ENCODE measurements around the gene ABTB1.

The ABTB1 gene

DNA sequence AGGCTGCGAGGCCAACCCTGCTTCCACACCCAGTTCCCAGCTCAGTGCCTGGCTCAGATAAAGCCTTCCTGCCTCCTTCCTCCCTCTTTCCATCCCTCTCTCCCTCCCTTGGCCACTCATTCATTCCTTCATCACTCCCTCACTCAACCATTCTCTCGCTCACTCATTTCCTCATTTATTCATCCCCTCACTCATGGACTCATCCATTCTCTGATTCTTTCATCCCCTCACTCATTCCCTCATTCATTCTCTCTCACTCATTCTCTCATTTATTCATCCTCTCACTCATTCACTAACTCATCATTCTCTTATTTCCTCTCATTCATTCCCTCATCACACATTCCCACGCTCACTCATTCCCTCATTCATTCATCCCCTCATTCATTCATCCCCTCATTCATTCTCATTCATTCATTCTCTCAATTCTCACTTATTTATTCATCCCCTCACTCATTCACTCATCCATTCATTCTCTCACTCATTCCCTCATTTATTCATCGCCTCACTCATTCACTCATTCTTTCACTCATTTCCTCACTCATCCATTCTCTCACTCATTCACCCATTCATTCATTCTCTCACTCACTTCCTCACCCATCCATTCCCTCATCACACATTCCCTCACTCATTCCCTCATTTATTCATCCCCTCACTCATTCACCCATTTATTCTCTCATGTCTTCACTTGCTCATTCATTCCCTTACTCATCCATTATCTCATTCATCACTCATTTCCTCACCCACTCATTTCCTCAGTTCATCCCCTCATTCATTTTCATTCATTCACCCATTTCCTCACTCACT, 13.2 kb downstream of the ABTB1 start:
- no peaks in the 10 kb centered on the region for H3K4me1 ChIP-seq (ENCODE audit: control insufficient read depth, insufficient read depth, low read length)
- H3K9ac ChIP-seq (ENCODE audit: low read length), result no peak overlapping the region
- H3K9me3 ChIP-seq (ENCODE audit: control insufficient read depth, low read length), result no peaks in the 10 kb centered on the region
- no peak overlapping the region for H3K4me3 ChIP-seq (ENCODE audit: low read length)
- H3K36me3 ChIP-seq (ENCODE audit: control insufficient read depth, insufficient read depth, low read length), result no peaks in the 10 kb centered on the region
- no peaks in the 10 kb centered on the region for H3K27me3 ChIP-seq (ENCODE audit: control insufficient read depth, insufficient read depth, low read length)

DNA sequence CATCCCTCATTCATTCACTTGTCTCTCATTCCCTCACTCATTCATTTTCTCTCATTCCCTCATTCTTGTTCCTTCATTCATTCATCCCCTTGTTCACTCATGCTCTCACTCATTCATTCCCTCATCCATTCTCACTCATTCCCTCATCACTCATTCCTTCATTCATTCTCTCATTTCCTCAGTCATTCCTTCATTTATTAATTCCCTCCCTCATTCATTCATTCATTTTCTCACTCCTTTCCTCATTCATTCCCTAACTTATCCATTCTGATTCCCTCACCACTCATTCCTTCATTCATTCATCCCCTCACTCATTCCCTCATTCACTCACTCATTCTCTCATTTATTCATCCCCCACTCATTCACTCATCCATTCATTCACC, 13.8 kb downstream of the ABTB1 start:
- Histone ChIP-seq H3K36me3 (ENCODE audit: control insufficient read depth, insufficient read depth, low read length) (no peaks in the 10 kb centered on the region), H3K4me1 (ENCODE audit: control insufficient read depth, insufficient read depth, low read length) (no peaks in the 10 kb centered on the region), H3K9me3 (ENCODE audit: control insufficient read depth, low read length) (no peaks in the 10 kb centered on the region), H3K27me3 (ENCODE audit: control insufficient read depth, insufficient read depth, low read length) (no peaks in the 10 kb centered on the region), H3K4me3 (ENCODE audit: low read length) (no peak overlapping the region), H3K9ac (ENCODE audit: low read length) (no peak overlapping the region)

DNA sequence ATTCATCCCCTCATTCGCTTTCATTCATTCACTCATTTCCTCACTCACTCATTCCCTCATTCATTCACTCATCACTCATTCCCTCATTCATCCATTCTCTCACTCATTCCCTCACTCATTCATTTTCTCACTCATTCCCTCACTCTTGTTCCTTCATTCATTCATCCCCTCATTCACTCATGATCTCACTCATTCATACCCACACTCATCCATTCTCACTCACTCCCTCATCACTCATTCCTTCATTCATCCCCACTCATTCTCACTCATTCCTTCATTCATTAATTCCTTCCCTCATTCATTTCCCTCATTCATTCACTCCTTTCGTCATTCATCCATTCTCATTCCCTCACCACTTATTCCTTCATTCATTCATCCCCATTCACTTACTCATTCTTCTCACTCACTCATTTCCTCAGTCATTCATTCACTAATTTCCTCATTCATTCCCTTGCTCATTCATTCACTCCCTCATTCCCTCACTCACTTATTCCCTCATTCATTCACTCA, 14.5 kb downstream of the ABTB1 start:
- H3K27me3 ChIP-seq (ENCODE audit: control insufficient read depth, insufficient read depth, low read length), result no peaks in the 10 kb centered on the region
- H3K9me3 ChIP-seq (ENCODE audit: control insufficient read depth, low read length), result no peaks in the 10 kb centered on the region
- no peak overlapping the region for H3K4me3 ChIP-seq (ENCODE audit: low read length)
- no peaks in the 10 kb centered on the region for H3K36me3 ChIP-seq (ENCODE audit: control insufficient read depth, insufficient read depth, low read length)
- no peaks in the 10 kb centered on the region for H3K4me1 ChIP-seq (ENCODE audit: control insufficient read depth, insufficient read depth, low read length)
- no peak overlapping the region for H3K9ac ChIP-seq (ENCODE audit: low read length)

DNA sequence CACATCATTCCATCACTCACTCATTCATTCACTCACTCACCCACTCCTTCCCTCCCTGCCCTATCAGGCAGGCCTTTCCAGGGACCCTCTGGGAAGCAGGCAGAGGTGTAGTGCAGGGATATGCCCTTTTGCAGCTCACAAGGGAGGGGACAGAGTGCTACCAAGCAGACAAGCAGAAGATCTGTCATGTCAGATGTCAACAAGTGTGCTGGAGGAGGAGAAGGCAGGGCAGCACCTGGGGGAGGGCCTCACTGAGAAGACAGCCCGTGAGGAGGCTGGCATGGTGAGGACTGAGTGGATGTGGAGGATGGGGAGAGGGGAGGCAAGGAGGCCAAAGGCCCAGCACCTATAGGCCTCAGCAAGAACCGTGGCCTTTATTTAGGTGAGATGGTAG, 15.3 kb downstream of the ABTB1 start:
- no peak overlapping the region for H3K4me3 ChIP-seq (ENCODE audit: low read length)
- H3K9ac ChIP-seq (ENCODE audit: low read length), result no peak overlapping the region
- H3K27me3 ChIP-seq (ENCODE audit: control insufficient read depth, insufficient read depth, low read length), result no peaks in the 10 kb centered on the region
- no peaks in the 10 kb centered on the region for H3K4me1 ChIP-seq (ENCODE audit: control insufficient read depth, insufficient read depth, low read length)
- H3K36me3 ChIP-seq (ENCODE audit: control insufficient read depth, insufficient read depth, low read length), result peaks cover 3% of the 10 kb centered on the region
- no peaks in the 10 kb centered on the region for H3K9me3 ChIP-seq (ENCODE audit: control insufficient read depth, low read length)

DNA sequence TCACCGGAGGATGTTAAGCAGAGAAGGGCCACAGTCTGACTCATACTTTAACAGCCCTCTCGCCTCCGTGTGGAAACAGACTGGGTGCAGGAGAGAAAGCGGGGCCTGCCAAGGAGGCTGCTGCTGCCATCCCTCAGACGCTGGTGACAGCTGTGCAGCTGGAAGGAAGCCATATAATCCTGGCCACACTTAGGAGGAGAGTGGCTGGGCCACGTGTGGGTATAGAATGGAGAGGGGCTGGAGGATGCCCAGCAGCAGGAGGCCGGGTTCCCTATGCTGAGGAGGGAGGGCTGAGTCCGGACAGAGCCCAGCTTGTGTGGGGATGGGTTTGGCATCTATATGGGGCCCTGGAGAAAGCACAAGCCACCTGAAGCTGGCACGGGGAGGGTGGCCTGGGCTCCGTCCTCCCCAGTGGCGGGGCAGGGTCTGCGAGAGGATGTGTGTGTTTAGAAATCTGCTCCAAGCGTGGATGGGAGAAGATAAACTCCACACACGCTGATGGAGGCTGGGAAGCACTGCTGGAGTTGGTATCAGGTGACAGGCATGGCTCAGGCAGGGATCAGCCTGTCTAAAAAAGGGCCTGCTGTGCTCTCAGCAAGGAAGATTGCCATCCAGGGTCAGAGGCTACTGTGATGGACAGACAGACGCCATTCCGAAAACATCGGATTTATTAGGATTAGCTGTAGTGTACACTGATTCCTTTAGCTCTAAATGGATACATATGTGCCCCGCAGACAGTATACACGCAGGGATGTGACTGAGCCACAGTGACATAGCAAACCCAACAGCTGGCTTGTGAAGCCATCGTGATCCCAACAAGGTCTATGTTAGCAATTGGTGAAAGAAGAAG, 15.9 kb downstream of the ABTB1 start:
- Histone ChIP-seq H3K27me3 (ENCODE audit: control insufficient read depth, insufficient read depth, low read length) (no peaks in the 10 kb centered on the region), H3K9ac (ENCODE audit: low read length) (no peak overlapping the region), H3K9me3 (ENCODE audit: control insufficient read depth, low read length) (no peaks in the 10 kb centered on the region), H3K4me1 (ENCODE audit: control insufficient read depth, insufficient read depth, low read length) (no peaks in the 10 kb centered on the region), H3K36me3 (ENCODE audit: control insufficient read depth, insufficient read depth, low read length) (peaks cover 5% of the 10 kb centered on the region), H3K4me3 (ENCODE audit: low read length) (no peak overlapping the region)

DNA sequence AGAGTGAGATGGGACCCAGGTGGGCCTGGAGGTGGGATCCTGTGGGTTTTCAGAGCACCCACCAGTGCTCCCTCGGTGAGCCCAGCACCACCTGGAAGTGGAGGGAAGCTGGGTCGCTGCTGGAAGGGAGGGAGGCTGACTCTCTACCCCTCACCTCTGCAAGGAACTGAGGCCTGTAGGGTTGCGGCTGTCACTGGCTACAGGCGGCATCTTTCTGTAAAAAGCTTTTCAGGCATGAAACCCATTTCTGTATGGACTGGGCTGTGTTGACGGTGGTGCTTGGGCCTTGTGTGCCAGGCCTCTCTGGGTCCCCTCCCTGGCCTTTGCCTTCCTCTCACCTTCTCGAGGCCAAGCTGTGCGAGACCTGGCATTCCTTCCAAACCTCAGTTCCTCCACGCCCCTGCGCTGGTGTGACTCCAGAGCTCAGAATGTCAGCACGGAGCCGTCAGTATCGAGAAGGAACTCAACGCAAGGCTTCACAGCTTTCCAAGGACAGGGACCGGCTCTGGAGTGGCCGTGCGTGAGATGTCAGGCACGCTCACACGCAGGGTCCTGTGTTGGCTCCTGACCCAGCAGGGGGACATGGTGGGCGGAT, 16.6 kb downstream of the ABTB1 start:
- no peak overlapping the region for H3K4me3 ChIP-seq (ENCODE audit: low read length)
- H3K27me3 ChIP-seq (ENCODE audit: control insufficient read depth, insufficient read depth, low read length), result no peaks in the 10 kb centered on the region
- H3K9me3 ChIP-seq (ENCODE audit: control insufficient read depth, low read length), result no peaks in the 10 kb centered on the region
- peaks cover 5% of the 10 kb centered on the region for H3K36me3 ChIP-seq (ENCODE audit: control insufficient read depth, insufficient read depth, low read length)
- no peaks in the 10 kb centered on the region for H3K4me1 ChIP-seq (ENCODE audit: control insufficient read depth, insufficient read depth, low read length)
- no peak overlapping the region for H3K9ac ChIP-seq (ENCODE audit: low read length)

DNA sequence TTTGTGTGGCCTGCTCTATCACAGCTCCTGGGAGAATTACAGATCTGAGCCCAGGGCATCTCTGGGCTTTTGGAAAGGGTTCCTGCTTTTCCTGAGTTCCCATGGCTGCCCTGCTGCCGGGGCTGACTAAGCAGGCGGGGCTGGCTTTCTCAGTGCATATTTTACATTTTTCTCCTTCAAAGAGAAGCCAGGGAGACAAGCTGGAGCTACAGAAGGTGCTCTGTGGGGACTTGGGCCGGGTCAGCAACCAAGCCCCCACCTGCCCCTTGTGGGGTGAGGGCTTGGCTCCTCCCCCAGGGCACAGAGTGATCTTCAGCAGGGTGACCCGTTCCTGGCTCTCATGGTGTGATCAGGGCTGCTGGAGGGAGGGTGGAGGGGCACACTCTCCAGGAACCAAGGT, 17.4 kb downstream of the ABTB1 start:
- Histone ChIP-seq H3K4me1 (ENCODE audit: control insufficient read depth, insufficient read depth, low read length) (no peaks in the 10 kb centered on the region), H3K27me3 (ENCODE audit: control insufficient read depth, insufficient read depth, low read length) (no peaks in the 10 kb centered on the region), H3K9ac (ENCODE audit: low read length) (no peak overlapping the region), H3K36me3 (ENCODE audit: control insufficient read depth, insufficient read depth, low read length) (peaks cover 8% of the 10 kb centered on the region), H3K9me3 (ENCODE audit: control insufficient read depth, low read length) (no peaks in the 10 kb centered on the region), H3K4me3 (ENCODE audit: low read length) (no peak overlapping the region)

DNA sequence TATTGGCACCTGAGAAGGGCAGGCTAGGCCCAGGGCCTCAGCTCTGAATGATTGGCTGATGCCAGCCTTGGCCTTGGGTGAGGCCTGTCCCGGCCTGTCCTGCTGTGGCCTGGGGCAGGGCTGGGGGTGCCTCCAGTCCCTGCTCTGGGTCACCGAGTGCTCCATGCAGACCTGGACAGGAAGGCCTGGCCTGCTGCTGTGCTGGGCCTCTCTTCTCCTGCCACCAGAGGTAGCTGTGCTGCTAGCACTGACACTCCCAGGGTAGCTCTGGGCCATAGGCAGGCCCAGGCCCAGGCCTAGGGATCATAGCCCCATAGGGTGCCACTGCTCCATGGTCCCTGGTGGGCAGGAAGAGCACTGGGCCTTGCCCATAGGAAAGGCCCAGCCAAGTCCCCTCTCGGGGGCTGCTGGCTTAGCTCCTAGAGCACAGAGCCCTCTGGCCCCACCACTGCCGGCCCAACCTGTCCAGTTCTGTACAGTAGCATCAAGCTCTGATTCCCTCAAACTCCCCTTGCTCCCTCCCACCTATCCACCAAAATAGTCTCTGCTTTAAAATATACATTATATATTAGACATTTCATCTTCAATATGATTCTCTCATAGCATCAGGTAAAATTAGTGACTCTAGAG, 18.2 kb downstream of the ABTB1 start:
- Histone ChIP-seq H3K27me3 (ENCODE audit: control insufficient read depth, insufficient read depth, low read length) (no peaks in the 10 kb centered on the region), H3K4me3 (ENCODE audit: low read length) (no peak overlapping the region), H3K4me1 (ENCODE audit: control insufficient read depth, insufficient read depth, low read length) (no peaks in the 10 kb centered on the region), H3K9me3 (ENCODE audit: control insufficient read depth, low read length) (no peaks in the 10 kb centered on the region), H3K9ac (ENCODE audit: low read length) (no peak overlapping the region), H3K36me3 (ENCODE audit: control insufficient read depth, insufficient read depth, low read length) (peaks cover 9% of the 10 kb centered on the region)

DNA sequence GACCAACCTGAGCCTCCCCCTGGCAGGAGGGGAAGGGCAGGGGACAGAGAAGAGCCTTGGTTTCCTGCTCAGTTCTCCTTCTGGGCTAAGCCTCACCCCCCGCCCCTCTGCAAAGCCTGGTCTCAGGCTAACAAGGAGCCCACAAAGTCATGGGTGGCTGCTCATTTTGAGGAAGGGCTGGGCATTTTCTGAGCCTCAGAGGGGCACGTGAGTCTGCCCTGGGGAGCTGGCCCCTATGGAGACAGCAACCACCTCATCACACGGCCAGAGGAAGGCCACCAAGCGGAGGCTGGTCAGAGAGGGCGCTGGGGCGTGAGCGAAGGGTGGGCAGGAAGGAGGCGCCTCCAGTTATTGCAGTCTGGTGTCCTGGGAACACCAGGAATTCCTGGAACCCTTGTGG, 18.7 kb downstream of the ABTB1 start:
- Histone ChIP-seq H3K36me3 (ENCODE audit: control insufficient read depth, insufficient read depth, low read length) (peaks cover 9% of the 10 kb centered on the region), H3K9me3 (ENCODE audit: control insufficient read depth, low read length) (no peaks in the 10 kb centered on the region), H3K9ac (ENCODE audit: low read length) (no peak overlapping the region)

DNA sequence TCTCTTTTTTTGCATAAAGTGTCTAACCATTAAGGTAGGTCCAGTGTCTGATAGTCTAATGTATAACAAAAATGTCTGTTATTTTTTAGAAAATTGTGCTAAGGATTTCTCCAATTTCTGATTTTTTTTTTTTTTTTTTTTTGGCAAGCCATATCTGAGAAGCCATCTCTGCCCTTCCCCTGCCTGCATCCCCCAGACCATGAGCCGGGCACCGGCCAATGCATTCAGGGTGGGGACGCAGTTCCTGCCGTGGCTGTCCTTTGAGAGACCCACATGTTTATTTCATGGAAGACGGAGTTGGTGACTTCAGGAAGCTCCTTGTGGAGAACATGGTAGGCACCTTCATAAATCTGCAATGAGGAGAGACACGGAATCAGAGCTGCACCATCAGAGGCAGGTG, 19.2 kb downstream of the ABTB1 start:
- peaks cover 9% of the 10 kb centered on the region for H3K36me3 ChIP-seq (ENCODE audit: control insufficient read depth, insufficient read depth, low read length)
- H3K9me3 ChIP-seq (ENCODE audit: control insufficient read depth, low read length), result no peaks in the 10 kb centered on the region

More for the DNA sequence above, 18.7 kb downstream of the ABTB1 start:
- H3K4me3 ChIP-seq (ENCODE audit: low read length), result no peak overlapping the region
- no peaks in the 10 kb centered on the region for H3K27me3 ChIP-seq (ENCODE audit: control insufficient read depth, insufficient read depth, low read length)
- H3K4me1 ChIP-seq (ENCODE audit: control insufficient read depth, insufficient read depth, low read length), result peaks cover 4% of the 10 kb centered on the region

DNA sequence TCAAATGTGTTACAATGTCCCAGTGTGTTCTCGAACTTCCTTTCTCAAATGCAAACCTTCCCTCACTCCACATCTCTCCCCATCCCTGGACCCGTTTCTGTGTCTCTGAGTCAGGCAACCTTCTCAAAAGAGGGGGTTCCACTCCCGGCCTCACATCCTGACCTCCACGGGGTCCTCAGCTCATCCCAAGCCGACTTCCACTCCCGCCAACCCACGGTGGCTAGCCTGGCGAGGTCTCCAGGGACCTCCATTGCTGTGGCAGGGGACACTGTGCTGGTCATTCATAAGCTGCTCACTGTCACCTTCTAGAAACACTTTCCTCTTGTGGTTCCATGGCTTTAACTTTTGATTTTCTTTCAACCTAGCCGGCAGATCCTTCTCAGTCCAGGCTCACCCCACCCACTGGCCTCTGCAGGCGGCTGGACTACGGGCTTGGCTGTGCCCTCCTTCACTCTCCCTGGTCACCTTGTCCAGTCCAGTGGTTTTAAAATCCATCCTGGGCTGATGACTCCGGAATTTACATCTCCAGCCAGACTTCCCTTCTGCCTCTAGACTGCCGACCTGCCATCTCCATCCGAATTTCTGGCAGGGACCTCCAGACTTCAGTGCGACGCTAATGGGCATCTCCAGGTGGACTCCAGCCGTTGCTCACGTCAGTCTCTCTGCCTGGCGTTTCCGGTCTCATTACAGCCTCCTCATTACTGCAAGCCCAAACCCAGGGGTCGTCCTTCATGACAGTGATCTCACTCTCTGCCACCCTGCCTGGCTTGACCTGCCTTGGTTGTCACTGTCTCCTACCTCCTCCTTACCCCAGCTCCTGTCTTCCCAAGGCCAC, 20.0 kb downstream of the ABTB1 start:
- H3K4me3 ChIP-seq (ENCODE audit: low read length), result no peak overlapping the region
- peaks cover 16% of the 10 kb centered on the region for H3K4me1 ChIP-seq (ENCODE audit: control insufficient read depth, insufficient read depth, low read length)
- H3K9me3 ChIP-seq (ENCODE audit: control insufficient read depth, low read length), result no peaks in the 10 kb centered on the region
- H3K36me3 ChIP-seq (ENCODE audit: control insufficient read depth, insufficient read depth, low read length), result peaks cover 9% of the 10 kb centered on the region
- H3K27me3 ChIP-seq (ENCODE audit: control insufficient read depth, insufficient read depth, low read length), result no peaks in the 10 kb centered on the region
- H3K9ac ChIP-seq (ENCODE audit: low read length), result no peak overlapping the region

More for the DNA sequence above, 19.2 kb downstream of the ABTB1 start:
- H3K4me1 ChIP-seq (ENCODE audit: control insufficient read depth, insufficient read depth, low read length), result peaks cover 9% of the 10 kb centered on the region
- H3K4me3 ChIP-seq (ENCODE audit: low read length), result no peak overlapping the region
- no peak overlapping the region for H3K9ac ChIP-seq (ENCODE audit: low read length)
- no peaks in the 10 kb centered on the region for H3K27me3 ChIP-seq (ENCODE audit: control insufficient read depth, insufficient read depth, low read length)
